GM23248 (cell line): Measurements from ENCODE around the gene GBX1. TPM values are rescaled to one million over a fixed set of nuclear protein-coding genes. Genes with fewer than 3 reads are reported as not detected.

Source experiments
- DNase-seq: peaks from one replicate; pipeline ENCODE4 v3.0.0-alpha.2; 2015
- H2AFZ ChIP-seq: fragments of 200-600 bp; sonication (generic); 2 replicates; pipeline ENCODE4 v1.6.1; 2016; ENCODE audit warnings: antibody characterized with exemption
- H3F3A ChIP-seq: fragments of 200-600 bp; sonication (generic); 2 replicates; pipeline ENCODE4 v1.6.1; 2016; ENCODE audit warnings: mild to moderate bottlenecking, antibody characterized with exemption, mixed run types; ENCODE audit not compliant: insufficient read depth
- H3K27ac ChIP-seq: fragments of 200-600 bp; sonication (generic); 2 replicates; pipeline ENCODE4 v1.5.1; 2016; ENCODE audit warnings: mild to moderate bottlenecking
- H3K27me3 ChIP-seq: fragments of 200-600 bp; sonication (generic); replicated peaks from 2 replicates; pipeline ENCODE4 v1.6.1; 2016; ENCODE audit warnings: mild to moderate bottlenecking; ENCODE audit not compliant: insufficient read depth
- H3K36me3 ChIP-seq: fragments of 200-600 bp; sonication (generic); 2 replicates; pipeline ENCODE4 v1.6.1; 2016; ENCODE audit warnings: low read depth, mild to moderate bottlenecking
- H3K4me1 ChIP-seq: fragments of 200-600 bp; sonication (generic); 2 replicates; pipeline ENCODE4 v1.6.1; 2016; ENCODE audit warnings: mild to moderate bottlenecking; ENCODE audit not compliant: insufficient read depth
- H3K4me2 ChIP-seq: fragments of 200-600 bp; sonication (generic); one replicate; pipeline ENCODE4 v1.6.1; 2016; ENCODE audit warnings: mild to moderate bottlenecking; ENCODE audit not compliant: unreplicated experiment
- H3K4me3 ChIP-seq: fragments of 200-600 bp; sonication (generic); 2 replicates; pipeline ENCODE4 v1.5.1; 2016; ENCODE audit warnings: mild to moderate bottlenecking
- H3K79me2 ChIP-seq: fragments of 200-600 bp; sonication (generic); 2 replicates; pipeline ENCODE4 v1.6.1; 2016; ENCODE audit warnings: mild to moderate bottlenecking; ENCODE audit not compliant: insufficient read depth
- H3K9ac ChIP-seq: fragments of 200-600 bp; sonication (generic); 2 replicates; pipeline ENCODE4 v1.6.1; 2016; ENCODE audit warnings: mild to moderate bottlenecking
- H3K9me2 ChIP-seq: fragments of 200-600 bp; sonication (generic); 2 replicates; pipeline ENCODE4 v1.6.1; 2016; ENCODE audit warnings: mixed run types, mild to moderate bottlenecking, moderate library complexity; ENCODE audit not compliant: insufficient read depth
- H3K9me3 ChIP-seq: fragments of 200-600 bp; sonication (generic); one replicate; pipeline ENCODE4 v1.6.1; 2017; ENCODE audit warnings: low read depth
- H4K20me1 ChIP-seq: fragments of 200-600 bp; sonication (generic); 2 replicates; pipeline ENCODE4 v1.6.0; 2016; ENCODE audit not compliant: insufficient read depth
- EZH2 ChIP-seq: fragments of 200-600 bp; sonication (generic); IDR thresholded peaks from 2 replicates; pipeline ENCODE4 v1.6.1; 2018; ENCODE audit warnings: antibody characterized with exemption, mild to moderate bottlenecking; ENCODE audit not compliant: insufficient read depth, poor library complexity, severe bottlenecking
- EZH2phosphoT487 ChIP-seq: fragments of 200-600 bp; sonication (generic); IDR thresholded peaks from 2 replicates; pipeline ENCODE4 v1.6.1; 2018; ENCODE audit warnings: antibody characterized with exemption, moderate library complexity, mild to moderate bottlenecking, low read depth; ENCODE audit not compliant: insufficient read depth
- WGBS, 2 experiments: methylation state at CpG; one replicate each; pipeline ENCODE4 v1.1.6; 2015 to 2017; ENCODE audit warnings: low lambda C conversion rate in 2 of 2, low coverage in 1 of 2; ENCODE audit errors: missing lambda C conversion rate in 2 of 2; 5-methylcytosine and 5-hydroxymethylcytosine counted together
- in situ Hi-C: fragments of 300-500 bp; cut with MboI; formaldehyde crosslinking; loops from 2 replicates; pipeline ENCODE4 v1.15.0; 2020
- polyA plus RNA-seq: library from polyadenylated mRNA; unstranded; fragments of >200 nt; fragmentation: Nextera tagmentation; extraction: Ambion mirVana; gene quantifications from 2 replicates; pipeline ENCODE4 v1.2.1, GENCODE V29; 2016
- total RNA-seq: library from RNA; depleted of rRNA; stranded (reverse); fragments of >200 nt; shearing (Covaris generic); gene quantifications from 2 replicates; pipeline ENCODE4 v1.2.3, GENCODE V29; 2014

GBX1 gene
- total and polyA plus RNA-seq, 2 experiments from 2014 or later, result not detected

DNA sequence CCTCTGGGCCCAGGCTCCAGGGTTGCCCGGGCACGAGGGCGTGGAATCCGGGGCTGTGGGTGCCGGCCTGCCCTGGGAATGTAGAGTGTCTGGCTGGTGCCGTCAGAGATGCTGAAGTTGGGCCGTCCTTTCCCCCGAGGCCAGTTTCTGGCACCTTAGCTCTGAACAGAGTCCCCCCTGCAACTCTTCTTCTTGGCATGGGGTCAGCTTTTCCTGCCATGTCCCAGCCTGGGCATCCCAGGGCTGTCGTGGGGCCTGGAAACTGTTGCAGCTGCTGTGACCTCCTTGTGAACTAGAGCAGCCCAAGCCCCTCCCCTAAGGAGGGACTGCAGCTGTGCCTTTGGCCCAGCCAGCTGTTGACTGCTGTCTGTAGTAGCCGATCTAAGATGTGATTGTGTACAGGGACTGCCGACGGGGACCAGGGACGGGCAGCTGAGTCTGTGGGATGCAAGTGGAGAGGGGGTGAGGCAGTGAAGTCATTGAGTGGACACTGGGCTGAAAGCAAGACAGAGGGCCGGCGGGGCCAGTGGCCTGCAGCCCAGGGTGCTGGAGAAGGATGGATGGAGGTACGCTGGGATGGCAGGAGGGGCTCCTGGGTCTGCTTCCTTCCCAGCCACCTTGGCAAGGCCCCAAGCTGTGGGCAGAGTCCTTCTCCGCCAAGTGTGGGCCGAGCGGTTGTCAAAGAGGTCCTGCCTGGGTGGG, 35.8 kb downstream of the GBX1 start:
- Histone ChIP-seq H3K4me1 (no peaks in the 10 kb centered on the region), H3K9ac (no peak overlapping the region), H3K9me2 (no peaks in the 10 kb centered on the region), H3K27ac (no peak overlapping the region), H3K79me2 (0 out of 2 replicates have a peak, but pooled peaks cover under 1% of the 10 kb centered on the region), H3K27me3 (no peaks in the 10 kb centered on the region), H3K9me3 (no peaks in the 10 kb centered on the region), H3F3A (no peaks in the 10 kb centered on the region), H4K20me1 (no peaks in the 10 kb centered on the region), H2AFZ (no peak overlapping the region), H3K4me3 (no peak overlapping the region), H3K4me2 (no peak overlapping the region), H3K36me3 (peaks cover 9% of the 10 kb centered on the region; the same call in 1 of the 2 replicates)
- WGBS, 2 experiments, result 90% methylated on average over 19 of the region's 19 CpGs
- in situ Hi-C loops, result no loop called here
- TF ChIP-seq EZH2phosphoT487 (no peak), EZH2 (no peak)
- DNase-seq, result no peak

DNA sequence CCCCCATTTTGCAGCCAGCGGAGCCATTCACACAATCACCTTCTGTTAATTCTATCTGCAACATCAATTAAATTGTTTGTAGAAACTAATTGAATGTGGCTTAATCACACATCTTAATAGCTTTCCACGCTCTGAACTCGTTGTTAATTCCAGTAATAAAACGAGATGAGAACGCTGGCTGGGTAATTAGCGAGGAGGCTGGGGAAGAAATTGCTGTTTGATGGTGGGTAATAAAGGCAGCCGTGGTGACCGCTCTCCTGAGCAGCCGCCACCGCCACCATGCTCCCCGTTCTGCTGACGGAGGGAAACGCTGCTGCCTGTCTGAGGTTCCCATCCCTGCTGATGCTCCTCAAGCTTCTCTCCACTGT, 36.3 kb downstream of the GBX1 start:
- Histone ChIP-seq H3K4me2 (no peak overlapping the region), H3F3A (no peaks in the 10 kb centered on the region), H3K4me1 (no peaks in the 10 kb centered on the region), H3K4me3 (no peak overlapping the region), H3K79me2 (0 out of 2 replicates have a peak, but pooled peaks cover 6% of the 10 kb centered on the region), H3K27ac (no peak overlapping the region), H3K9ac (no peak overlapping the region), H2AFZ (no peak overlapping the region), H3K36me3 (peaks cover 9% of the 10 kb centered on the region; the same call in 1 of the 2 replicates), H3K27me3 (no peaks in the 10 kb centered on the region), H4K20me1 (no peaks in the 10 kb centered on the region), H3K9me3 (no peaks in the 10 kb centered on the region), H3K9me2 (no peaks in the 10 kb centered on the region)
- in situ Hi-C loops, result no loop called here
- WGBS, 2 experiments, result 92 to 96% methylated on average over 12 to 13 of the region's 13 CpGs
- no peak for TF ChIP-seq EZH2phosphoT487
- TF ChIP-seq EZH2, result no peak
- no peak for DNase-seq

DNA sequence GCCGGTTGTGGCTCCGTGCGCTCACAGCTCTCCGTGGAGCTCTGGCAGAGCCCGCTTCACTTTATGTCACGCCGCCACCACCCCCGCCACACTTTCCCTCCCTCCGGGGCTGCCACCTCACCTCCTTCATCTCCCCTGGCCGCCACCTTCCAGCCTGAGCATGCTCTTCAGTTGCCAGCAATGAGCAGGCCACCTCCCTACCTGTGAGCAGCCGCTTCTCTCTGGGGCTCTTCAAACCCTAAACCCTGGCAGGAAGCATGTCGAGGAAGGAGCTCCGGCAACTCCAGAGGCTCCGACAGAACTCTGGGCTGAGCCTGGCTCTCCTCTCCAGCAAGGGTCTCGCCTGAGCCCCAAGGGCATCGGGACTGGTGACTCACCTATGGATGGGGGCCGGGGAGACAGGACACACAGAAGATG, 36.7 kb downstream of the GBX1 start:
- 94 to 98% methylated on average over 10 to 17 of the region's 17 CpGs for WGBS, 2 experiments
- Histone ChIP-seq H3K79me2 (0 out of 2 replicates have a peak, but pooled peaks cover 7% of the 10 kb centered on the region), H3K4me1 (no peaks in the 10 kb centered on the region), H3K27ac (no peak overlapping the region), H3K4me2 (no peak overlapping the region), H2AFZ (no peak overlapping the region), H3K36me3 (0 out of 2 replicates have a peak, but pooled peaks cover 9% of the 10 kb centered on the region), H3K9me2 (no peaks in the 10 kb centered on the region), H4K20me1 (no peaks in the 10 kb centered on the region), H3K27me3 (no peaks in the 10 kb centered on the region), H3K4me3 (no peak overlapping the region), H3K9me3 (no peaks in the 10 kb centered on the region), H3K9ac (no peak overlapping the region), H3F3A (no peaks in the 10 kb centered on the region)
- in situ Hi-C loops, result no loop called here
- TF ChIP-seq EZH2 (no peak), EZH2phosphoT487 (no peak)
- DNase-seq, result no peak

DNA sequence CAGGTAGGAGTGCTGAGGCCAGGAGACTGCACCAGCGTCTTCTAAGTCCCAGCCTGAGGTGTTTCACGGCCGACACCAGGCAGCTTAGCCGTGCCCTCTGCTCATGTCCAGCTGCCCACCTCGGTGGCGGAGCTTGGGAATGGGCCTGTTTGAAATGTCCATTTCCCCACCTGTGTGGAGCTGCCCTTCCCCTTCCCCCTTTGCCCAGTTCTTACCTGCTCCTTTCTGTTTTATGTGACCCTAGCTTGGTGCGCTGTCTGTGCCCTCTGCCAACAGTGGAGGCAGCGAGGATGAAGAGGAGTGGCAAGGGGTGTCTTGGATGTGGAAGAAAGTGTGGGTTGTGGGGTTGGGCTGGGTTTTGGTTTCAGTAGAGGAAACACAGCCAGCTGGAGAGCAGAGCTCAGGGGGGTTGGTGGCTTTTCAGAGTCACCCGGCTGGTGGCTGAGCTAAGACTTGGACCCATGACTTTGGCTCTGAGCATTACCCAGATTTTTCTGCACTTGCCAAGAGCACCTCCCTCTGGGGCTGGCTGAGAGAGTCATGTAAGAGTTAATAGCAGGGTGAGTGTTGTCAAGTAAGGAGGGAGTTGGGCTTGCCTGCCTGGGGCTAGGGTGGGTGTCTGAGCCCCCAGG, 37.4 kb downstream of the GBX1 start:
- in situ Hi-C loops, result no loop called here
- 83 to 84% methylated on average over 9 of the region's 9 CpGs for WGBS, 2 experiments

More for the DNA sequence above, 37.4 kb downstream of the GBX1 start:
- no peak overlapping the region for H3K4me2 ChIP-seq
- H3K27me3 ChIP-seq, result no peaks in the 10 kb centered on the region
- H3K36me3 ChIP-seq, result 0 out of 2 replicates have a peak, but pooled peaks cover 9% of the 10 kb centered on the region
- no peaks in the 10 kb centered on the region for H4K20me1 ChIP-seq
- H3F3A ChIP-seq, result no peaks in the 10 kb centered on the region
- H3K9ac ChIP-seq, result no peak overlapping the region
- H3K79me2 ChIP-seq, result 0 out of 2 replicates have a peak, but pooled peaks cover 7% of the 10 kb centered on the region
- no peaks in the 10 kb centered on the region for H3K9me3 ChIP-seq
- H3K4me3 ChIP-seq, result no peak overlapping the region
- no peak overlapping the region for H2AFZ ChIP-seq
- H3K9me2 ChIP-seq, result no peaks in the 10 kb centered on the region
- H3K4me1 ChIP-seq, result no peaks in the 10 kb centered on the region
- TF ChIP-seq EZH2 (no peak), EZH2phosphoT487 (no peak)
- no peak overlapping the region for H3K27ac ChIP-seq
- DNase-seq, result no peak
